Stimulated activated CD8-positive, alpha-beta memory T cell treated with anti-CD3 and anti-CD28 coated beads, Interleukin-15, amount 100 ng/mL, for 48 hours (primary cell): ENCODE measurements around the gene UFC1.

Experiments
- DNase-seq, 2 donors: peaks; one replicate each; pipeline ENCODE4 v3.0.0-alpha.2; 2020; ENCODE audit warnings: low read depth in 2 of 2

Gene UFC1

GRCh38 chr1:161171191-161171590 is 17.4 kb downstream of the UFC1 start:
- no peak for DNase-seq

DNA sequence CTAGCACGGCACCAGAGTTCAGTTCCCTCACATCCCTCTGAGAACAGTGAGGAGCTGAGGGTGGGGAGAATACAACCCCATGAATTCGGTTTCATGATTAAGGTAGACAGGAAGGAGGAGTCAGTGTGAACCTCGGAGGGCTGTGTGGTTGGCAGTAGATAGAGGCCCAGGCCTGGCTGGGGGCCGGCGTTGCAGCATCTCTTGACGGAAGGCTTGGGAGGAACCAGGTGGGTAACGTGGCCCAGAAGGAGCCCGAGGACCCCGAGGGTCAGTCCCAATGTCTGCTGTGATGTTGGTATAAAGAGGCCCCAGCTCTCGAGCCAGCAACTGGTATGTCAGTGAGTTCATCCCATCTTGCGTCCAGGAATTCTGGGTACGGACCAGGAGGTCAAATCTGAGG is 17.9 kb downstream of the UFC1 start:
- DNase-seq, result no peak

DNA sequence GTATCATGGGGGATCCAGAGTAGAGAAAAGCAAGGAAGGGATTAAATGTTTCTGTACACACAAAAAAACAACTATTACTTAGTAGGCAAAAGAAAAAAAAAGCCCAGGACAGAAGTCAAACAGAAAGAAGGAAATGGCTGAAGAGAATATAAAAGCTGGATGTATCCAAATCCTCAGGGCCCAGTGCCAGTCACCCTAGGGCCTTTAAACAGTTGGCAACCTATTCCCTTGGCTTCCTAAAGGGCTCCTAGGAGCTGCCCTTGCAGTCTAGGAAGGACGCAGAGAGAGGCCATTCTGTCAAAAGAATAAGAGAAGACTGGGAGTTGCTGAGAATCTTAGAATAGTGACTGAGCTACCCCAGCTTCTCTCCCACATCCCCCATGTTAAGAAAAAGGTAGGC is 18.6 kb downstream of the UFC1 start:
- DNase-seq, result no peak

GRCh38 chr1:161172776-161173376 is 19.1 kb downstream of the UFC1 start:
- no peak for DNase-seq

- DNase-seq, result no peak
Measured at GRCh38 chr1:161173711-161174110, 19.9 kb downstream of the UFC1 start.

DNA sequence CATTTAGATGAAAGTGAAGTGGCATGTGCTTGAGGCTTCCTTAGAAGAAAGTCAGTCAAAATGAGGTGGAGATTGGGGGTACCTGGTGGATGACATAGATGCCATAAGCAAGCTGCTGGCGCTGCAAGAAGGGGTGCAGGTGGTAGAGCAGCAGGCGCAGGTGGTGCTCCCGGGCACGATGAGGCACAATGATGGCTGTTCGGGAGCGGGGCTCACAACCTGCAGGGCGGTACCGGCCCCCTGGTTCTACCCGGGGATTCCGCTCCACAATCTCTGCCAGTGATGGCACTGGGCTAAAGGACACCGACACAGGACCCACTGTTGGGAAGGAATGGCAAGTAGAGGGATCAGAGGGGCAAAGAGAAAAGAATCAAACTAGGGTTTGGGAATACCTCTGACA is 21.1 kb downstream of the UFC1 start:
- no peak for DNase-seq

GRCh38 chr1:161175771-161176453 is 22.1 kb downstream of the UFC1 start:
- DNase-seq, result no peak

- DNase-seq, result no peak
Measured at GRCh38 chr1:161176468-161177111, 22.8 kb downstream of the UFC1 start.

DNA sequence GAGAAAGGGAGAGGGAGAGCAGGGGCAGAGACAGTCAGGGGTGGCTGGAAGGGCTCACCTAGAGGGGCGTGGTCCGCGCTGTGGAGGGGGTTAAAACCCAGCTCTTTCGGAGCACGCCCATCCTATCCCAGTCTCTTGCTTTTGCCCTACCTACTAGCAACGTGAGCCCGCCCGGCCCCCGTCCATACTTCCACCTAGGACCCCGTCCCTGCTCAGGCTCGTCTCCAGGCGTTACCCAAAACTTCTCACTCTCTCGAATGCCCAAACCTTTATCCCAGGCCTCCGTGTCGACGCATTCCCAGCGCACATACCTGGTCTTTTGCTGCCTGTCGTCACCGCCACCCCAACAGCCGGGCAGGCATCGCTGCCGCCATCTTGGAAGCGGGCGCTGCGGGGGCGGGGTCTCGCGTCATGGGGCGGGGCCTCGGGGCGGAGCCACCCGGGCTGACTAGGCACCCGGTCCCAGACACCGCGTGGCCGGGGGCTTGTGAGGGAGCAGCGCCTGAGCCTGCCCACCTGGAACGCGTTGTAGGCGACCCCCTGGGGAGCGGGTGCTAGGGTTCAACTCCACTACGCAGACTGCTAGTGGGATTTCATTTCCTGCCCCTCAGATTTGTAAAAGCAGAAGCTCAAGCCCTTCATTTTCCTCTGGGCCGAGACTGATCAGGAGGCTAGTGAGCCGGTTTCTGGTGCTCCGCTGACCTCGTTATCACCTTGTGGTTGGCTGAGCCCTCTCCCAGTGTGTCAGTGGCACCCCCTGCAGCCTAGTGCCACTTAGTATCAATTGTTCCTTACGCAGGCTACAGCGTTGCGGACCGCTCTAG is 23.5 kb downstream of the UFC1 start, which contains the start of gene B4GALT3:
B4GALT3 (minus strand) TSS at position 396 of the 824 bp plus-strand sequence. CDS start 1,447 bp downstream, outside the sequence.
- peak; percentile 90 to 91 for DNase-seq

DNA sequence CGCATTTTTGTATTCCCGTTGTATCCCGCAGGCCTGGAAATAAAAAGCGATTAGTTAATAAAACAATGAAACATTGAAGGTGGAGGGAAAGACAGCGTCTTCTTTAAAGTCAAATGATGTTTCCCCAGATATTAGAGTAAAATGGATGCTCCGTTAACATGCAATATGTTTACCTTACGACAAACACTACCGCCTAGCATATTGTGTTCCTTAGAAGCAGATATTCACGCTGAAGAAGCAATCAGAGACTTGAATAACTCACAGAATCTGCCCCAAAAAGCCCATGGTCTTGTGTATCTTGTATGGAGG is 24.1 kb downstream of the UFC1 start:
- DNase-seq, result no peak

GRCh38 chr1:161179698-161180097 is 25.9 kb downstream of the UFC1 start:
- no peak for DNase-seq

GRCh38 chr1:161180639-161181038 is 26.9 kb downstream of the UFC1 start:
- no peak for DNase-seq

DNA sequence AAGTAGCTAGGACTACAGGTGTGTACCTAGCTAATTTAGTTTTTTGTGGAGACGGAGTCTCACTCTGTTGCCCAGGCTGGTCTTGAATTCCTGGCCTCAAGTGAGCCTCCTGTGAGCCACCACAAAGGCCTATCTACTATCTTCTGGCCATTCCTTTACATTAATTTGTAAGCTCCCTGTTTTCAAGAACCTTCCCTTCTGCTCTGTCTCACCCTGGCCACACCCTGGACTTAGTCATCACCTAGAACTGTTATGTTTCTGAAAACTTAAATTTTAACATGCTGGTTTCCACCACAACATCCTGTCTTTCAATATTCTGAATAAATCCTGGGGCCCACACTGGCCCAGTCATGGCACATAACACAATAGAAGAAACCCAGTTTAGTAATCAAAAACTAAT is 28.4 kb downstream of the UFC1 start:
- peak in 1 of 2 donors; percentile 48 for DNase-seq

- DNase-seq, result peak; percentile 48 to 56
Measured at GRCh38 chr1:161185282-161185682, 31.5 kb downstream of the UFC1 start.

DNA sequence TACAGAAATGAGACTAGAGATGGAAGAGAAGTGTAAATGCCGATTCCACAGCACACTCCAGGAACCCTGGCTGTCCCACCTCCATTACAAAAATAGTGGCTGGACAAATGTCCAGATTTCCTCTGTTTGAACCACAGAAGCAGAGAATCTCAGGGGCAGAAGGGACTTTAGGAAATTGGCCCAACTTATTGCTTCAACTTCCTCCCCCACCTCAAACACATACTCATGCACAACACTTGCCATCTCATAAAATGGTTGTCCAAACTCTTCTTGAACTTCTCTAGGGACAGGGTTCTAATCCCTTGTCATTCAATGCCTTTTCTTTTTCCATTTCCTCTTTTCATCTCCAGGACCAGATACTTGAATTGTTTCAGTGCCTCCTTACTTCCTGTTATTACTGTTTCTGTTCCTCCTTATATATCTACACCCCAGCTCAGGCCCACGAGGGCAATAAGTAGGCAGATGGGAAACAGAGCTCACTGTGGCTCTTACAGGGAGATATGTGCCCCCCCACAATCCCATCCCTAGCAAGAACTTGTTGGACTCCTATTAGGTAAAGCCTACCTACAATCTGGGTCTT is 32.0 kb downstream of the UFC1 start:
- no peak for DNase-seq

DNA sequence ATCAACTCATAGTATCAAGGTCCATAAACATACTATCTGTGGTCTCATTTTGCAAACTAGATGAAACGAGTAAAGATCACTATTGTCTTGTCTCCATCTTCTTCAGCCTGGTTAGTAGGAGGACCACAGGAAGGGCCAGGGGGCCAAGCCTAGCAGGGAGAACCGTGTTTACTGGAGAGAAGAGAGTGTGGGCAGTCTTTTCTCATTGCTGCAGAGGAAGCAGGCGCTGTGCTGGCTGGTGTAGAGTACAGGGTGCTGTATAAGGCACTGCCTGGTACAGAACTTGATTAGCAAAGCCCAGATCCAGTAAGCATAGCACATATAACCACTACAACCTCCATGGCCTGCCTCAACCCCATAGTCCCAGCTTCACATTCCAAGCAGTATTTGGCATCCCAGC is 33.5 kb downstream of the UFC1 start:
- no peak for DNase-seq

DNA sequence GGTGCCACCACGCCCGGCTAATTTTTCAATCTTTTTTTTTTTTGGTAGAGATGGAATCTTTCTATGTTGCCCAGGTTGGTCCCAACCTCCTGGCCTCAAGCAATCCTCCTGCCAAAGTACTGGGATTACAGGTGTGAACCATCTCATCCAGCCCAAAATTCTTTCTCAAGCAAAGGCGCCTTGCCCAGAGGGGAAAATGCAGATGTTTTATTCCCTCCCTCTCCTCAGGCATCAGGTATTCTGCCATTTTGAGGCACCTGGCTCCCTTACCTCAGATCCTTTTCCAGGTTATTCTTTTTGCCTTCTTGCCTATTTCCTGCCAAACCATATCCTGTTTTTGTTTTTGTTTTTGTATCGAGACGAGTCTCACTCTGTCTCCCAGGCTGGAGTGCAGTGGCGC is 34.6 kb downstream of the UFC1 start:
- DNase-seq, result no peak

GRCh38 chr1:161189036-161189435 is 35.3 kb downstream of the UFC1 start:
- no peak for DNase-seq

DNA sequence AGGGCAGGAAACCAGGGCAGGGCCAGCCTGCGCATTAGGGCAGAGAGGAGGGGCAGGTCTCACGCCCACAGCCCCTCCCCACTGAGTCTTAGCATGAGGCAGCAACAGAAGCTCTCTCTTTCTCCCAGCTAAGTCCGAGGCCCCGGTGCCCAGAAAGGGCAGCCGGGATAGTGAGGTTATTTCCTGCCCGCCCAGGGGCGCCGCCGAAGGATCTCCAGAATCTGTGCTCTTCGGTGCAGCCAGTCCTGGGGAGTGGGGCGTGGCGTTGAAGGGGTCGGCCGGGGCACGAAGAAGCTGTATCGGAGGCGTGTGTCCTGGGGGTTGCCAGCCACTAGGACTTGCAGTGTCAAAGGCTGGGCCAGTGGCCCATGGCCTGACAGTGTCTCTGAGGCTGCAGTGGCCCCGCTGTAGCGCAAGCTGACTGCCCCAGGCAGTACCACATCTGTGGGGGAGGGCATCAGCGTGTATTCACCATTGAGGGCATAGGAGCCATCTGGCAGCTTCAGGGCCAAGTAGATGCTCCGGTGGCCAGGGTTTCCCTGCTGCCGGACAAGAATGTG is 37.3 kb downstream of the UFC1 start:
- no peak for DNase-seq

- DNase-seq, result no peak
Measured at GRCh38 chr1:161191971-161192370, 38.2 kb downstream of the UFC1 start.
